Stomach (tissue), 4 donors: ENCODE measurements around the gene FAM184A.

Experiments used
- CTCF ChIP-seq, 7 experiments: fragments of 450-650 bp in 4 of 7; fragments of 200-600 bp in 3 of 7; sonication (generic) in 3 of 7; IDR thresholded peaks; one replicate each; pipeline ENCODE4 v1.5.1; 2016 to 2019; ENCODE audit warnings: antibody characterized with exemption in 7 of 7, control low read depth in 2 of 7, mild to moderate bottlenecking in 1 of 7
- POLR2A ChIP-seq, 4 donors: fragments of 450-650 bp; IDR thresholded peaks; one replicate each; pipeline ENCODE4 v1.6.1; 2016; ENCODE audit warnings: antibody characterized with exemption in 4 of 4, control low read depth in 2 of 4, mild to moderate bottlenecking in 1 of 4, moderate library complexity in 1 of 4
- POLR2AphosphoS5 ChIP-seq, 3 donors: sonication (generic); formaldehyde crosslinking; IDR thresholded peaks; one replicate each; pipeline ENCODE4 v1.6.1; 2016; ENCODE audit warnings: antibody characterized with exemption in 3 of 3

- no peak for TF ChIP-seq POLR2A (IDR thresholded peaks at IDR 0.05)
- no peak for TF ChIP-seq CTCF (IDR thresholded peaks at IDR 0.05)
- no peak for TF ChIP-seq POLR2AphosphoS5 (IDR thresholded peaks at IDR 0.05)
Measured at GRCh38 chr6:119105282-119105681, 26.8 kb upstream of the FAM184A start.
